ENCODE measurements around the gene PCNX4.

PCNX4 gene

GRCh38 chr14:60107477-60107876 lies 15.8 kb downstream of the PCNX4 start:
- TF ChIP-seq CTCF (IDR thresholded peaks at IDR 0.05) = no peak

DNA sequence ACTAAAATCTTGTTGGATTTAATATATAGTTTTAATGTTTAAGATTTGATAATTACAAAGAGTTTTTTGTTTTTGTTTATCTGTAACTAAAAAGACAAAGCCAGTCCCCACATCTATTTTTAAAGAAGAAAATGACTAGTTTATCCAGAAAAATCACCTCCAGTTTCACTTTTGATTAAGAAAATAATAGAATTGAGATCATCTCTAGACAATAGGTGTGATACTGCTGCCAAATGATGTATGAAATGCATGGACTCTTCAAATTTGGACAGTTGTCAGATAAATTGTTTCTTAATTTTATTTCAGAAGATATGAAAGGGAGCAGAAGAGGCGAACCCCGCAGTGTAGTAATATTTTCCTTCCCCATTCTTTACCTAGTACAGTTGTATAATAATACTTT lies 20.0 kb downstream of the PCNX4 start:
- no peak for TF ChIP-seq CTCF (IDR thresholded peaks at IDR 0.05)

- no peak for TF ChIP-seq CTCF (IDR thresholded peaks at IDR 0.05)
Observed at GRCh38 chr14:60114881-60115280, 23.2 kb downstream of the PCNX4 start.

DNA sequence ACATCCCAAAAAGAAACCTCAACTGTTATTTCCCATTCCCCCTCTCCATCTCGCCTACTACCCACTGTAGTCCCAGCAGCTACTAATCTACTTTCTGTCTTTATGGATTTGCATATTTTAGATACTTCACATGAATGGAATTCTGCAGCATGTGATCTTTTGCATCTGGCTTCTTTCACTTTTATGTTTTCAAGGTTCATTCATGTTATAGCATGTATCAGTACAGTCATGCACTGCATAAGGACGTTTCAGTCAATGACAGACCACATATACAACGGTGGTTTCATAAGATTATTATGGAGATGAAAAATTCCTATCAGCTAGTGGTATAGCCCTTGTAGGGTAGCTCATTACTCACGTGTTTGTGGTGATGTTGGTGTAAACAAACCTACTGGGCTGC lies 24.5 kb downstream of the PCNX4 start:
- TF ChIP-seq CTCF (IDR thresholded peaks at IDR 0.05) = no peak

- no peak for TF ChIP-seq CTCF (IDR thresholded peaks at IDR 0.05)
Observed at GRCh38 chr14:60125918-60126317, 34.2 kb downstream of the PCNX4 start.

DNA sequence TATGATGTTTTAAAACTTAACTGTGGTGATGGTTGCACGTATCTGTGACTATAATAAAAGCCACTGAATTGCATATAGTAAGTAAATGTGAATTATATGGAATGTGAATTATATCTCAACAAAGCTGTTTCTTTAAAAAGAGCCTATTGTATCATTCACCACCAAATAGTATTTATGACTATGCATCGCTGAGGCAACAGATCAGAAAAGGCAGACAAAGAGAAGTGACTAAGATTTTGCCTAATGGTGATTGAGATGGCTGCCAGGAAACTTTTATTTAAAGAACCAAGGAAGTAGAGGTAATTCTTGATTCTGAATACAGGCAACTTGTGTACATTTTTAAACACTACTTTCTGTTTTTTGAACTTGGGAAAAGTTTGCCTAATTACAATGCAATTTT lies 41.8 kb downstream of the PCNX4 start:
- TF ChIP-seq CTCF (IDR thresholded peaks at IDR 0.05) = no peak

DNA sequence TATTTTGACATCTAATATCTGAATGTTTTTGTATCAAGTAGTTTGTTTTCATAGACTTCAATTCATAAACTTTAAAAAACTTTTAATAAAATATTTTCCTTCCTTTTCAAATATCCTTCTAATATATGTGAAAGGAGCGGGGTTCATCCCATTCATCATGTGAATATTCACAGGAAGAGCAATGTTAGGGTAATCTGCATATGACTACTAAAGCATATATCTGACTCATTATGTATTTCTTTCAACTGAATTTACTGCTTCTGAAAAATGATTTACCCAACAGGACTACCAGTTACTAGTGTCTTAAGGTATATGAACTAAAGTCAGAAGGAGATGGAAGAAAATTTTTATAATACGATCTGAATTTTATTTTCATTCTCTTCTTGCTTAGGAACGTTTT lies 43.0 kb downstream of the PCNX4 start:
- no peak for TF ChIP-seq CTCF (IDR thresholded peaks at IDR 0.05)

- TF ChIP-seq CTCF (IDR thresholded peaks at IDR 0.05) = no peak
Observed at GRCh38 chr14:60151715-60152114, 60.0 kb downstream of the PCNX4 start.
